Measurements from ENCODE around the gene PAWR. TPM values are rescaled to one million over a fixed set of nuclear protein-coding genes. Genes with fewer than 3 reads are reported as not detected.

Gene PAWR
- total and polyA plus RNA-seq, 4 donors = 42.7 to 150 (median 86.7) TPM

DNA sequence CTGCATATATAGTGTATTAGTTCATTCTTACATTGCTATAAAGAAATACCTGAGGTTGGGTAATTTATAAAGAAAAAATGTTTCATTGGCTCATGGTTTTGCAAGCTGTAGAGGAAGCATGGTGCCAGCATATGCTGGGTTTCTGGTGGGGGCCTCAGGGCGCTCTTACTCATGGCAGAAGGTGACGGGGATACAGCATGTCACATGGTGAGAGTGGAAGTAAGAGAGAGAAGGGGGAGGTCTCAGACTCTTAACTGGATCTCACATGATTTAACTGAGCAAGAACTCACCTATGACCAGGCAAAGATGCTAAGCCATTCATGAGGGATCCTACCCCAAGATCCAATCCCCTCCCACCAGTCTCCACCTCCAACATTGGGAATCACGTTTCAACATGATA, 15.9 kb upstream of the PAWR start:
- Histone ChIP-seq H3K9me3 (ENCODE audit: control insufficient read depth, low read length) (peaks cover 1% of the 10 kb centered on the region), H3K4me3 (ENCODE audit: low read length in 2 of 2) (no peak overlapping the region), H3K36me3 (ENCODE audit: control insufficient read depth in 1 of 2, insufficient read depth in 2 of 2, low read length in 1 of 2) (no peaks in the 10 kb centered on the region), H3K4me1 (ENCODE audit: control insufficient read depth in 1 of 2, insufficient read depth in 2 of 2, low read length in 2 of 2) (no peaks in the 10 kb centered on the region), H3K27me3 (ENCODE audit: control insufficient read depth in 1 of 2, insufficient read depth in 2 of 2, low read length in 1 of 2) (no peaks in the 10 kb centered on the region), H3K27ac (ENCODE audit: low read depth in 1 of 2, low read length in 2 of 2) (no peak overlapping the region)
- WGBS, 2 donors = 58 to 64% methylated on average over 3 of the region's 3 CpGs
- DNase-seq (no peak), ATAC-seq (ENCODE audit: low FRiP score) (no peak)
- intact Hi-C loops (cut with DNase I) = no loop called here

- no peaks in the 10 kb centered on the region for H3K4me1 ChIP-seq (ENCODE audit: control insufficient read depth in 1 of 2, insufficient read depth in 2 of 2, low read length in 2 of 2)
- H3K36me3 ChIP-seq (ENCODE audit: control insufficient read depth in 1 of 2, insufficient read depth in 2 of 2, low read length in 1 of 2) = no peaks in the 10 kb centered on the region
- H3K4me3 ChIP-seq (ENCODE audit: low read length in 2 of 2) = no peak overlapping the region
- ATAC-seq (ENCODE audit: low FRiP score) = no peak
- DNase-seq = no peak
- H3K27me3 ChIP-seq (ENCODE audit: control insufficient read depth in 1 of 2, insufficient read depth in 2 of 2, low read length in 1 of 2) = no peaks in the 10 kb centered on the region
- H3K27ac ChIP-seq (ENCODE audit: low read depth in 1 of 2, low read length in 2 of 2) = no peak overlapping the region
- intact Hi-C loops (cut with DNase I) = no loop called here
- peaks cover 1% of the 10 kb centered on the region for H3K9me3 ChIP-seq (ENCODE audit: control insufficient read depth, low read length)
These were observed 15.4 kb upstream of the PAWR start for GRCh38 chr12:79706156-79706555.

- Histone ChIP-seq H3K4me1 (ENCODE audit: control insufficient read depth in 1 of 2, insufficient read depth in 2 of 2, low read length in 2 of 2) (no peaks in the 10 kb centered on the region), H3K9me3 (ENCODE audit: control insufficient read depth, low read length) (no peaks in the 10 kb centered on the region), H3K27me3 (ENCODE audit: control insufficient read depth in 1 of 2, insufficient read depth in 2 of 2, low read length in 1 of 2) (no peaks in the 10 kb centered on the region), H3K4me3 (ENCODE audit: low read length in 2 of 2) (no peak overlapping the region), H3K27ac (ENCODE audit: low read depth in 1 of 2, low read length in 2 of 2) (no peak overlapping the region), H3K36me3 (ENCODE audit: control insufficient read depth in 1 of 2, insufficient read depth in 2 of 2, low read length in 1 of 2) (no peaks in the 10 kb centered on the region)
- intact Hi-C loops (cut with DNase I) = loop anchor here in 1 of 2 donors (10.0 kb wide), 2 partner anchors 236 to 486 kb away; partner anchors contain the start of gene PPP1R12A
- ATAC-seq (ENCODE audit: low FRiP score) (no peak), DNase-seq (no peak)
- WGBS, 2 donors = 96% methylated on average over 3 of the region's 3 CpGs
These were observed 8.2 kb upstream of the PAWR start for GRCh38 chr12:79698966-79699365.

- ATAC-seq (ENCODE audit: low FRiP score) (no peak), DNase-seq (no peak)
- no peaks in the 10 kb centered on the region for H3K27me3 ChIP-seq (ENCODE audit: control insufficient read depth in 1 of 2, insufficient read depth in 2 of 2, low read length in 1 of 2)
- H3K9me3 ChIP-seq (ENCODE audit: control insufficient read depth, low read length) = no peaks in the 10 kb centered on the region
- H3K27ac ChIP-seq (ENCODE audit: low read depth in 1 of 2, low read length in 2 of 2) = no peak overlapping the region
- intact Hi-C loops (cut with DNase I) = loop anchor here in 1 of 2 donors (10.0 kb wide), 2 partner anchors 238 to 488 kb away; partner anchors contain the start of gene PPP1R12A
- no peaks in the 10 kb centered on the region for H3K4me1 ChIP-seq (ENCODE audit: control insufficient read depth in 1 of 2, insufficient read depth in 2 of 2, low read length in 2 of 2)
- no peak overlapping the region for H3K4me3 ChIP-seq (ENCODE audit: low read length in 2 of 2)
- WGBS, 2 donors = 91% methylated on average over 3 of the region's 3 CpGs
- H3K36me3 ChIP-seq (ENCODE audit: control insufficient read depth in 1 of 2, insufficient read depth in 2 of 2, low read length in 1 of 2) = no peaks in the 10 kb centered on the region
These were observed 5.7 kb upstream of the PAWR start for GRCh38 chr12:79696416-79696815.

- ATAC-seq (ENCODE audit: low FRiP score) = no peak
- peak overlapping the region in 1 of 2 donors; percentile 52 for H3K4me3 ChIP-seq (ENCODE audit: low read length in 2 of 2)
- no peaks in the 10 kb centered on the region for H3K4me1 ChIP-seq (ENCODE audit: control insufficient read depth in 1 of 2, insufficient read depth in 2 of 2, low read length in 2 of 2)
- H3K36me3 ChIP-seq (ENCODE audit: control insufficient read depth in 1 of 2, insufficient read depth in 2 of 2, low read length in 1 of 2) = no peaks in the 10 kb centered on the region
- H3K27ac ChIP-seq (ENCODE audit: low read depth in 1 of 2, low read length in 2 of 2) = no peak overlapping the region
- WGBS, 2 donors = 50 to 52% methylated on average over 6 of the region's 6 CpGs
- no peaks in the 10 kb centered on the region for H3K27me3 ChIP-seq (ENCODE audit: control insufficient read depth in 1 of 2, insufficient read depth in 2 of 2, low read length in 1 of 2)
- H3K9me3 ChIP-seq (ENCODE audit: control insufficient read depth, low read length) = no peaks in the 10 kb centered on the region
- DNase-seq = no peak
- intact Hi-C loops (cut with DNase I) = loop anchor here (5.0 to 10.0 kb wide), 6 partner anchors 44 to 492 kb away; partner anchors contain the start of gene PPP1R12A (in 1 of the 2)
These were observed 2.3 kb upstream of the PAWR start for GRCh38 chr12:79692860-79693577.

DNA sequence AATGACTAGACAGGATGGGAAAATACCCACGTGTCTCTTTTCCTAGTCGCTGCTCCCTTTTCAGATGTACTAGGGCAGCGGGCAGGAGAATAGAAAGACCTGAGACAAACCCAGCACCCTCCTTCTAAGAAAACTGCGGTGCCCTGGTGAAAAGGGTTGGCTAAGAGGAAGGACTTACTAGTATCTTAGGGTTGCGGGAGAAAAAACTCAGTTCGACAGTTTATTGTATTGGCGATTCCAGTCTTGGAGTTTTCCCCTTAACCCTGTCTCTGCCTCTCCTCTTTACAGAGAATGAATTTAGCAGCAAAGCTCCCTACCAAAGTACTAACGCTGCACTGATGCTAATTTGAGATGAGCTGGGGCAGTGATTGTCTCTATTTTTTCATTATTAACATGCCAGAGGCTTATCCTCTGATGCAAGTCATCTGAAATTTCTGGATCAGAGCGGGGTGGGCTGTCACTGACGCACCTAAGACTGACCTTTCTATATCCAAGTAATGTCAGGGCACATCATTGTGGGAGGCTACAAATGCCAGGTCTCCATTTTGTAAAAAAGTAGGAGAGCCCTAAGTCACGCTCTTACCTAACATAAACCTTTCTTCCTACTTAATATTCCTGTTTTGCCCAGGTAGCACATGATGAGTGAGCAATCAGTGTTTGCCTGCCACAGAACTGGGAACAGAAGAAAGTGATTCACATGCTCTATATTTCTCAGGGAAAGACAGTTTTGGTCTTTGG, 916 bp upstream of the PAWR start:
- Histone ChIP-seq H3K36me3 (ENCODE audit: control insufficient read depth in 1 of 2, insufficient read depth in 2 of 2, low read length in 1 of 2) (no peaks in the 10 kb centered on the region), H3K9me3 (ENCODE audit: control insufficient read depth, low read length) (no peaks in the 10 kb centered on the region), H3K4me1 (ENCODE audit: control insufficient read depth in 1 of 2, insufficient read depth in 2 of 2, low read length in 2 of 2) (no peaks in the 10 kb centered on the region), H3K27ac (ENCODE audit: low read depth in 1 of 2, low read length in 2 of 2) (peak overlapping the region; percentile 71 to 84), H3K27me3 (ENCODE audit: control insufficient read depth in 1 of 2, insufficient read depth in 2 of 2, low read length in 1 of 2) (no peaks in the 10 kb centered on the region), H3K4me3 (ENCODE audit: low read length in 2 of 2) (peak overlapping the region; percentile 96 to 99)
- 6 to 7% methylated on average over 11 of the region's 11 CpGs for WGBS, 2 donors
- no peak for DNase-seq
- peak; percentile 28 for ATAC-seq (ENCODE audit: low FRiP score)
- intact Hi-C loops (cut with DNase I) = loop anchor here (5.0 to 10.0 kb wide), 6 partner anchors 46 to 493 kb away; partner anchors contain the start of gene PPP1R12A (in 1 of the 2)

DNA sequence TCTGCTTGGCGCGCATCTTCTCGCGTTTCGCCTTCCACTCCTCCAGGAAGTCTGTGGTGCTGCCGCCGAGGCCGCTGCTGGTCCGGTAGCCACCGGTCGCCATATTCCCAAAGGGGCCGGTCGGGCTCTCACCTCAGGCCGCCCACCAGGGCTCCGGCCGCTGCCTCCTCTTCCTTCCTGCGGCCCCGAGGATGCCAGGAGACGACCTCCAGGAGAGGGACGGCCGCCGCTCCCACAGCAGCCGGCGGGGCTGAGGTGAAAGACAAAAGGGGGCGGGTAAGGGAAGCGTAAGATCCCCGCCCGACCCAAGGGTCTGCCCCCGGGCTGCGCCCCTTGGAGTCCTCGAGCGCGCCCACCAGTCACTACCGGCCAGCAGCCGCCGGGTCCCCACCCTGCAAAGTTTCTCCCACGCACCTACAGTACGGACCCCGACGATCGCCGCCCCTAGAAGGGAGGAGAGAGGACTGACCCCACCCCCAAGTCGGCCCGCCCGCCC, 574 bp downstream of the PAWR start:
- H3K27ac ChIP-seq (ENCODE audit: low read depth in 1 of 2, low read length in 2 of 2) = peak overlapping the region; percentile 32 to 96
- intact Hi-C loops (cut with DNase I) = loop anchor here (5.0 to 10.0 kb wide), 6 partner anchors 47 to 495 kb away; partner anchors contain the start of gene PPP1R12A (in 1 of the 2)

DNA sequence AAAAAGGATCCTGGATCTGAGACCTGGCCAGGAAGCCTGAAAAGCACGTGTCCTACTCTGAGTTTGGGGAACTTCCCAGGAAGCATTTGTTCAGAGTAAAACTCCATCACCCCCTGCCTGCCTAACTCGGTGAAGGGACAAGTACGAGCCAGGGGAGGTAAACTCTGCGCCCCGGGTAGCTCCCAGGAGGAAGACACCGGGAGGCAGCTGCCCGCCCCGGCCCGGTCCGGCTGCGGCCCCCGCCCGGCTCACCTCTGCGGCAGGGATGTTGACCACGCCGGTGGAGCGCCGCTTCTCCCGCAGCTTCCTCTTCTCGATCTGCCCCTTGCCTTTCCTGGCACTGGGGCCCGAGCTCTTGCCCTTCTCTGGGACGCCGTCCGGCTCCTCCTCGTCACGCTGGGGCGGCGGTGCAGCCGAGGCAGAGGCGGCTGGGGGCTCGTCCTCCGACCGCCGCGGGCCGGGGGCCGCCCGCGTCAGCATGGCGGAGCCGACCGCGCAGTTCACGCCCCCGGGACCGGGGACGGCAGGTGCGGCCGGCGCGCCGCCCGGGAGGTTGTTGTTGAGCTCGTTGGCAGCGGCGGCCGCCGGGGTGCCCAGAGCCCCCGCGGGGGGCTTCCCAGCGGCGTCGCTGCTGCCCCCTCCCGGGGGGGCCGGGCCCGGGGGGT, 1.2 kb downstream of the PAWR start:
- DNase-seq (peak; percentile 57 to 81), ATAC-seq (ENCODE audit: low FRiP score) (peak; percentile 43)
- WGBS, 2 donors = 1% methylated on average over 53 to 66 of the region's 66 CpGs
- intact Hi-C loops (cut with DNase I) = loop anchor here (2.0 to 10.0 kb wide), 7 partner anchors 48 to 495 kb away; partner anchors contain the start of gene PPP1R12A (in 1 of the 2)
- no peaks in the 10 kb centered on the region for H3K27me3 ChIP-seq (ENCODE audit: control insufficient read depth in 1 of 2, insufficient read depth in 2 of 2, low read length in 1 of 2)
- peak overlapping the region; percentile 96 to 99 for H3K4me3 ChIP-seq (ENCODE audit: low read length in 2 of 2)
- H3K9me3 ChIP-seq (ENCODE audit: control insufficient read depth, low read length) = no peaks in the 10 kb centered on the region
- H3K36me3 ChIP-seq (ENCODE audit: control insufficient read depth in 1 of 2, insufficient read depth in 2 of 2, low read length in 1 of 2) = no peaks in the 10 kb centered on the region
- H3K27ac ChIP-seq (ENCODE audit: low read depth in 1 of 2, low read length in 2 of 2) = peak overlapping the region; percentile 32 to 96
- H3K4me1 ChIP-seq (ENCODE audit: control insufficient read depth in 1 of 2, insufficient read depth in 2 of 2, low read length in 2 of 2) = peaks cover 0 to 4% of the 10 kb centered on the region in 2 donors

More for the DNA sequence above, 574 bp downstream of the PAWR start:
- Histone ChIP-seq H3K4me3 (ENCODE audit: low read length in 2 of 2) (peak overlapping the region; percentile 96 to 99), H3K9me3 (ENCODE audit: control insufficient read depth, low read length) (no peaks in the 10 kb centered on the region), H3K36me3 (ENCODE audit: control insufficient read depth in 1 of 2, insufficient read depth in 2 of 2, low read length in 1 of 2) (no peaks in the 10 kb centered on the region), H3K4me1 (ENCODE audit: control insufficient read depth in 1 of 2, insufficient read depth in 2 of 2, low read length in 2 of 2) (peaks cover 0 to 4% of the 10 kb centered on the region in 2 donors), H3K27me3 (ENCODE audit: control insufficient read depth in 1 of 2, insufficient read depth in 2 of 2, low read length in 1 of 2) (no peaks in the 10 kb centered on the region)
- 0% methylated on average over 35 to 45 of the region's 45 CpGs for WGBS, 2 donors
- peak; percentile 51 for ATAC-seq (ENCODE audit: low FRiP score)
- peak in 1 of 2 donors; percentile 58 for DNase-seq
